WTC11 (cell line): ENCODE data around the gene MTERF4. TPM values are rescaled to one million over a fixed set of nuclear protein-coding genes. Genes with fewer than 3 reads are reported as not detected.

Source experiments
- ATAC-seq: fragments of 200-7000 bp; cut with Tn5 transposase; 2 replicates; pipeline ENCODE4 v1.10.0; 2021; ENCODE audit warnings: mild to moderate bottlenecking, moderate library complexity
- CTCF ChIA-PET: fragments of 300-600 bp; sonication (Branson Sonifier 250); formaldehyde crosslinking; loops from one replicate; lab custom pipeline; 2021; ENCODE audit warnings: antibody characterized with exemption; lab: Charles Lee
- POLR2A ChIA-PET: fragments of 350-600 bp; sonication (Branson Sonifier 250); formaldehyde crosslinking; loops from one replicate; lab custom pipeline; 2021; ENCODE audit warnings: antibody characterized with exemption; lab: Charles Lee
- DNase-seq: peaks from one replicate; pipeline ENCODE4 v3.0.0; 2021; ENCODE audit warnings: low spot score
- H3K27ac Mint-ChIP-seq: 2 replicates; pipeline ENCODE4 v1.8.0; 2021; ENCODE audit warnings: mixed read lengths
- H3K27me3 Mint-ChIP-seq: 2 replicates; pipeline ENCODE4 v1.8.0; 2021; ENCODE audit warnings: low read depth, mild to moderate bottlenecking, moderate library complexity, mixed read lengths
- H3K36me3 Mint-ChIP-seq: 2 replicates; pipeline ENCODE4 v1.8.0; 2021; ENCODE audit warnings: mixed read lengths
- H3K4me1 Mint-ChIP-seq: 2 replicates; pipeline ENCODE4 v1.8.0; 2022; ENCODE audit warnings: mixed read lengths
- H3K4me3 Mint-ChIP-seq: 2 replicates; pipeline ENCODE4 v1.8.0; 2021; ENCODE audit warnings: mild to moderate bottlenecking, moderate library complexity, mixed read lengths
- H3K9me3 Mint-ChIP-seq: 2 replicates; pipeline ENCODE4 v1.8.0; 2021; ENCODE audit warnings: mixed read lengths
- AR ChIP-seq: fragments of 250-450 bp; sonication (Bioruptor Pico); IDR thresholded peaks from 2 replicates; pipeline ENCODE4 v1.9.0; 2021; ENCODE audit warnings: mild to moderate bottlenecking
- ARID4B ChIP-seq: sonication (generic); formaldehyde crosslinking; IDR thresholded peaks from 2 replicates; pipeline ENCODE4 v1.8.0; 2023; ENCODE audit warnings: missing genetic modification reagents, mild to moderate bottlenecking, borderline replicate concordance
- ATF1 ChIP-seq: sonication (generic); formaldehyde crosslinking; IDR thresholded peaks from 2 replicates; pipeline ENCODE4 v1.8.1; 2023; ENCODE audit warnings: mild to moderate bottlenecking, moderate library complexity, missing genetic modification reagents
- CDX4 ChIP-seq: fragments of 250-450 bp; sonication (Bioruptor Pico); IDR thresholded peaks from 2 replicates; pipeline ENCODE4 v1.9.0; 2021; ENCODE audit warnings: moderate library complexity, mild to moderate bottlenecking, inconsistent platforms, borderline replicate concordance
- ERG ChIP-seq: fragments of 250-450 bp; sonication (Bioruptor Pico); IDR thresholded peaks from 2 replicates; pipeline ENCODE4 v1.8.0; 2021; ENCODE audit warnings: mild to moderate bottlenecking
- FOXP1 ChIP-seq: sonication (generic); formaldehyde crosslinking; IDR thresholded peaks from 2 replicates; pipeline ENCODE4 v1.8.0; 2022; ENCODE audit warnings: missing genetic modification reagents, mild to moderate bottlenecking, moderate library complexity, borderline replicate concordance
- FOXP4 ChIP-seq: sonication (generic); formaldehyde crosslinking; IDR thresholded peaks from 2 replicates; pipeline ENCODE4 v1.8.0; 2022; ENCODE audit warnings: mild to moderate bottlenecking, missing genetic modification reagents
- GABPB1 ChIP-seq: sonication (generic); formaldehyde crosslinking; IDR thresholded peaks from 2 replicates; pipeline ENCODE4 v1.8.1; 2023; ENCODE audit warnings: mild to moderate bottlenecking, missing genetic modification reagents
- KAT7 ChIP-seq: sonication (generic); formaldehyde crosslinking; IDR thresholded peaks from 2 replicates; pipeline ENCODE4 v1.8.1; 2023; ENCODE audit warnings: missing genetic modification reagents, mild to moderate bottlenecking, borderline replicate concordance
- MYBL2 ChIP-seq: sonication (generic); formaldehyde crosslinking; IDR thresholded peaks from 2 replicates; pipeline ENCODE4 v1.8.1; 2023; ENCODE audit warnings: mild to moderate bottlenecking, moderate library complexity, missing genetic modification reagents
- NFYB ChIP-seq: sonication (generic); formaldehyde crosslinking; conservative IDR thresholded peaks from 2 replicates; pipeline ENCODE4 v1.8.0; 2022; ENCODE audit warnings: low read depth, missing genetic modification reagents
- USF1 ChIP-seq: sonication (generic); formaldehyde crosslinking; IDR thresholded peaks from 2 replicates; pipeline ENCODE4 v1.8.0; 2022; ENCODE audit warnings: mild to moderate bottlenecking, missing genetic modification reagents
- ZBTB21 ChIP-seq: sonication (generic); formaldehyde crosslinking; IDR thresholded peaks from 2 replicates; pipeline ENCODE4 v1.8.1; 2023; ENCODE audit warnings: mild to moderate bottlenecking, missing genetic modification reagents, borderline replicate concordance
- ZMAT4 ChIP-seq: fragments of 250-450 bp; sonication (Bioruptor Pico); IDR thresholded peaks from 2 replicates; pipeline ENCODE4 v1.9.0; 2021; ENCODE audit warnings: mild to moderate bottlenecking
- ZNF121 ChIP-seq: sonication (generic); formaldehyde crosslinking; IDR thresholded peaks from 2 replicates; pipeline ENCODE4 v1.8.0; 2023; ENCODE audit warnings: missing genetic modification reagents
- ZNF317 ChIP-seq: sonication (generic); formaldehyde crosslinking; IDR thresholded peaks from 2 replicates; pipeline ENCODE4 v1.8.1; 2023; ENCODE audit warnings: low read depth, mild to moderate bottlenecking, moderate library complexity, missing genetic modification reagents, borderline replicate concordance
- ZNF671 ChIP-seq: fragments of 250-450 bp; sonication (Bioruptor Pico); IDR thresholded peaks from 2 replicates; pipeline ENCODE4 v1.8.0; 2021; ENCODE audit warnings: mild to moderate bottlenecking
- total RNA-seq: library from RNA; stranded (reverse); gene quantifications from 3 replicates; pipeline ENCODE4 v1.2.3, GENCODE V29; 2021

The MTERF4 gene
- total RNA-seq, 1 experiment from 2014 or later: 23.3 TPM

GRCh38 chr2:241128266-241128665 is 26.2 kb upstream of the MTERF4 start:
- Mint-ChIP-seq H3K36me3 (peaks cover 15% of the 10 kb centered on the region), H3K4me3 (no peak overlapping the region), H3K4me1 (no peaks in the 10 kb centered on the region), H3K27ac (no peak overlapping the region), H3K27me3 (no peaks in the 10 kb centered on the region), H3K9me3 (peaks cover 3% of the 10 kb centered on the region; the same call in 1 of the 2 replicates)
- TF ChIP-seq USF1 (CRISPR knock-in tag): no peak
- no peak for TF ChIP-seq ARID4B (CRISPR knock-in tag)
- no peak for TF ChIP-seq CDX4 (CRISPR knock-in tag)
- TF ChIP-seq FOXP1 (CRISPR knock-in tag): no peak
- TF ChIP-seq GABPB1 (CRISPR knock-in tag): no peak
- no peak for TF ChIP-seq ZBTB21 (CRISPR knock-in tag)
- no peak for TF ChIP-seq ZNF671 (CRISPR knock-in tag)
- TF ChIP-seq ERG (CRISPR knock-in tag): no peak
- TF ChIP-seq ZNF121 (CRISPR knock-in tag): no peak
- TF ChIP-seq ATF1 (CRISPR knock-in tag): no peak
- TF ChIP-seq FOXP4: no peak
- no peak for TF ChIP-seq NFYB (CRISPR knock-in tag)
- ChIA-PET CTCF (no interaction called here), POLR2A (no interaction called here)
- ATAC-seq (no peak), DNase-seq (no peak)

- TF ChIP-seq FOXP1 (CRISPR knock-in tag) (no peak), MYBL2 (CRISPR knock-in tag) (no peak), ZNF317 (no peak), KAT7 (CRISPR knock-in tag) (no peak), ZMAT4 (CRISPR knock-in tag) (no peak), AR (CRISPR knock-in tag) (no peak)
- Mint-ChIP-seq H3K4me1 (no peaks in the 10 kb centered on the region), H3K36me3 (peaks cover 16% of the 10 kb centered on the region), H3K27ac (no peak overlapping the region), H3K27me3 (no peaks in the 10 kb centered on the region), H3K9me3 (no peaks in the 10 kb centered on the region), H3K4me3 (no peak overlapping the region)
- ATAC-seq (no peak), DNase-seq (no peak)
- ChIA-PET CTCF (no interaction called here), POLR2A (no interaction called here)
Measured at GRCh38 chr2:241126771-241127202, 24.7 kb upstream of the MTERF4 start.
